Measurements from ENCODE around the gene AFF3.

DNA sequence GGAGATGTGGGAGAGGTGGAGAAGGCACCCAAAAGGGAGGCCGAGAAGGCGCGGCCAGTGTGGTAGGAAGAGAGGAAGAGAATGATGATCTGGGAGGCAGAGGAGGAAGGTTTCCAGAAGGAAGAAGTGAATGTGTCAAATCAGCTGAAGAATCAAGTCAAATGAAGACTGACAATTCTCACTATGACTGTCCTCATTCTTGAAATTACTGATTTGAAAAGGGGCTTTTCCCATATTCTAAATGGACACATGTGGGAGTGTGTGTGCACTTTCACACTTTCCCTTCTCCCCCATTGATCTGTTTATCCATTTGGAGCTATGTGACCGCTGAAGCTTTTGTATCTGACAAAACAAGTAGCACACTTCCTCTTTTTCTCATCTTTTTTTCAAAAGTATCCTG, 6.1 kb downstream of the AFF3 start:
- TF ChIP-seq, protein P1, sequence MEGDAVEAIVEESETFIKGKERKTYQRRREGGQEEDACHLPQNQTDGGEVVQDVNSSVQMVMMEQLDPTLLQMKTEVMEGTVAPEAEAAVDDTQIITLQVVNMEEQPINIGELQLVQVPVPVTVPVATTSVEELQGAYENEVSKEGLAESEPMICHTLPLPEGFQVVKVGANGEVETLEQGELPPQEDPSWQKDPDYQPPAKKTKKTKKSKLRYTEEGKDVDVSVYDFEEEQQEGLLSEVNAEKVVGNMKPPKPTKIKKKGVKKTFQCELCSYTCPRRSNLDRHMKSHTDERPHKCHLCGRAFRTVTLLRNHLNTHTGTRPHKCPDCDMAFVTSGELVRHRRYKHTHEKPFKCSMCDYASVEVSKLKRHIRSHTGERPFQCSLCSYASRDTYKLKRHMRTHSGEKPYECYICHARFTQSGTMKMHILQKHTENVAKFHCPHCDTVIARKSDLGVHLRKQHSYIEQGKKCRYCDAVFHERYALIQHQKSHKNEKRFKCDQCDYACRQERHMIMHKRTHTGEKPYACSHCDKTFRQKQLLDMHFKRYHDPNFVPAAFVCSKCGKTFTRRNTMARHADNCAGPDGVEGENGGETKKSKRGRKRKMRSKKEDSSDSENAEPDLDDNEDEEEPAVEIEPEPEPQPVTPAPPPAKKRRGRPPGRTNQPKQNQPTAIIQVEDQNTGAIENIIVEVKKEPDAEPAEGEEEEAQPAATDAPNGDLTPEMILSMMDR (IDR thresholded peaks at IDR 0.05 in 2 of 3, conservative IDR thresholded peaks at IDR 0.05 in 1 of 3; ENCODE audit: control insufficient read depth in 2 of 3, extremely low read depth in 1 of 3, insufficient read depth in 1 of 3, low read depth in 3 of 3, low read length in 3 of 3), result no peak
- TF ChIP-seq HDAC6 (IDR thresholded peaks at IDR 0.05; ENCODE audit: unreplicated experiment), result no peak
- TF ChIP-seq POLR2A (IDR thresholded peaks at IDR 0.05; ENCODE audit: low read depth, low read length), result no peak
- TF ChIP-seq GABPA (IDR thresholded peaks at IDR 0.05; ENCODE audit: low read depth), result peak; percentile 74
- TF ChIP-seq POLR2AphosphoS5 (IDR thresholded peaks at IDR 0.05; ENCODE audit: low read length), result no peak
- no peak for TF ChIP-seq ZZZ3 (IDR thresholded peaks at IDR 0.05; ENCODE audit: control insufficient read depth, insufficient read length, low read depth)
- no peak for TF ChIP-seq CBFB (IDR thresholded peaks at IDR 0.05; ENCODE audit: low read depth)
- peak in 1 of 2 experiments; percentile 84; a peak in 2 of 4 replicates for TF ChIP-seq CEBPB (IDR thresholded peaks at IDR 0.05; ENCODE audit: borderline replicate concordance in 1 of 2, low read depth in 2 of 2, low read length in 2 of 2)
- no peak for TF ChIP-seq MXI1 (IDR thresholded peaks at IDR 0.05; ENCODE audit: low read depth, low read length)

Data from GM12878 (cell line).